ENCODE measurements around the gene LRRN3. TPM values are rescaled to one million over a fixed set of nuclear protein-coding genes. Genes with fewer than 3 reads are reported as not detected.

Gene LRRN3
- polyA plus RNA-seq, 3 donors, result 0.28 to 1.8 (median 1.7) TPM

DNA sequence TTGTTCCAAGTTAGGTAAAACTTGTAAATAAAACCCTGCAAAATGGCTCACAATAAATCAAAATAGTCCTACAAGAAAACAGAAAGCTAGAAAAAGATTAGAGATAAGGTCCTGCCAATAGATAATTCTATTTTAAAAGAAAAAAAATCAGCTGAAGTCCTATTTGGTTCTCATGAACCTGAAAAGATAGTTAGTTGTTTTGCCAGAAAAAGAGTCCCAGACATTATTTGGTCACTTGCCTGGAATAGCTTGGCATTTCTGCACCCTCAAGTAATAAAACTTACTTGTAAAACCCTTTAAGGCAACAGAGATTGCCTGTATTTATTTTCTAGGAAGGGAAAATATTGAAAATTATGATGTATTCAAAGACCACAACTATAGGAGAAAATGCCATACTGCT is 47.7 kb downstream of the LRRN3 start:
- H3K27ac ChIP-seq (ENCODE audit: low read depth, low read length), result no peak overlapping the region

DNA sequence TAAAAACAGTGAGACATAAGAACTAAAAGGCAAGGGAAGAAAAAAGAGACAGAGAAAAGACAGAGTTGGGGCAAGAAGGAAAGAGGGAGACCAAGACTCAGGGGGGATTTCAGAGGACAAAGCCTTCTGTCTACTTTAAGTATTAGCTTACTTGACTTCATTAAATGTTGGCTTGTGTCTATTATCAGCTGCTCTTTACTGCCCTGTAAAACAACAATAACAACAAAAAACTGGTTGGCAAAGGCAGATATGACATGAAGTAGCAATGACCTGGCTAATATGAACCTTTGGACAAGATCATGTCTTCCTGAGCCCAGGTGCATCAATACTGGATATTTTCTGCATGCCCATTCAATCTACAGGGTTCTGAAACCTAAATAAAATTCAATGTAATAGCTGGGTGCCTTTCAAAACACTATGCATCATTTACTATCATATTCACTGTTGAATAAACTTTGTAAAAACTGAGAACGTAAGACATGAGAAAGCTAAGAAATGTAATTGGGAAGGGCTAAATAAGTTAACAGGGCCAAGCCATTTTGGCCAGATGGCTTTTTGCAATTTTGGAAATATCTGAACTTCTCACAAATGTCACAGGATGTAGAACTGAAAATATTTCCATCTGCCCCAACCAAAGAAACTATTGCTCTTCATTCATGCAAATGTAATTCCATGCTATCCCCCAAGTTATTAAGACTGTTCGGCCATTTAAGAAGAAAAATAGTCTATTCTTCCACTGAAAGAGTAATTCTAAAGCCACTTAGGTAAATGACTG is 49.4 kb downstream of the LRRN3 start:
- H3K27ac ChIP-seq (ENCODE audit: low read depth, low read length), result no peak overlapping the region
- 81 to 91% (median 90%) methylated on average over 2 of the region's 2 CpGs for WGBS, 3 donors

DNA sequence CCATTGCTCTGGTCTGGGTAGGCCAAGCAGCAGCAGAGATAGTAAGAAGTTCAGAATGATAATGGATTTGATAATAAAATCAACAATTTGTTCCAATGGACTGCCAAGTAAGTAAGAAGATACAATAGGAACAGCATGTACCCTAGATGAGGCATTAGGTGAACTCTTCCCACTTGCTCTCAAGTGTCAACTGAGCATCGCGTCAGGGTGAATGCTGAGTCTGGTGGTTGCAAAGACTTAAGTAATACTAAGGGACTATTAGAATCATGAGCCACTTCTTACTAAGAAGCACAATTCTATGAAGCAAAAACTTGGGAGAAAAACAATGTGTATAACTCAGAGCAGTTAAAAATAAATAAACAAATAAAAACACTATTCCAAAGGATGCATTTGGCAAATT is 54.5 kb downstream of the LRRN3 start:
- no peak overlapping the region for H3K27ac ChIP-seq (ENCODE audit: low read depth, low read length)
- WGBS, 3 donors, result 76 to 100% (median 97%) methylated on average over 2 of the region's 2 CpGs

DNA sequence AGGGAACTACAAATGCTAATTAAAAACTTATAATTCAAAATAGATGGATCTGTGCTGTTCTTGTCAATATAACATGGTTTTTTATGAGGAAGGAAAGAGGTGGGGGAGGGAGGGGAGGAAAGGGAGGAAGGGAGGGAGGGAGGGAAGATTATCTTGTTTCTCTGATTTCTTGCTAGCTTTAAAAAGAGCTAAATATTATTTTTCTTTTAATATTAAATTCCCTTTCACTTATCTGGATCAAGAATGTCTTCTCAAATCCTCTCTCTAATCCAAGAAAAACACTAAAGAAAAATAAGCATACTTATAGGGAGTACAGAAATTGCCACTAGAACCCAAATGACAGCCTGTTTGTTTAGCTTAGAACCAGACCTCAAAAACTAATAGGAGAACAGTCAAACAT is 55.2 kb downstream of the LRRN3 start:
- H3K27ac ChIP-seq (ENCODE audit: low read depth, low read length), result no peak overlapping the region

DNA sequence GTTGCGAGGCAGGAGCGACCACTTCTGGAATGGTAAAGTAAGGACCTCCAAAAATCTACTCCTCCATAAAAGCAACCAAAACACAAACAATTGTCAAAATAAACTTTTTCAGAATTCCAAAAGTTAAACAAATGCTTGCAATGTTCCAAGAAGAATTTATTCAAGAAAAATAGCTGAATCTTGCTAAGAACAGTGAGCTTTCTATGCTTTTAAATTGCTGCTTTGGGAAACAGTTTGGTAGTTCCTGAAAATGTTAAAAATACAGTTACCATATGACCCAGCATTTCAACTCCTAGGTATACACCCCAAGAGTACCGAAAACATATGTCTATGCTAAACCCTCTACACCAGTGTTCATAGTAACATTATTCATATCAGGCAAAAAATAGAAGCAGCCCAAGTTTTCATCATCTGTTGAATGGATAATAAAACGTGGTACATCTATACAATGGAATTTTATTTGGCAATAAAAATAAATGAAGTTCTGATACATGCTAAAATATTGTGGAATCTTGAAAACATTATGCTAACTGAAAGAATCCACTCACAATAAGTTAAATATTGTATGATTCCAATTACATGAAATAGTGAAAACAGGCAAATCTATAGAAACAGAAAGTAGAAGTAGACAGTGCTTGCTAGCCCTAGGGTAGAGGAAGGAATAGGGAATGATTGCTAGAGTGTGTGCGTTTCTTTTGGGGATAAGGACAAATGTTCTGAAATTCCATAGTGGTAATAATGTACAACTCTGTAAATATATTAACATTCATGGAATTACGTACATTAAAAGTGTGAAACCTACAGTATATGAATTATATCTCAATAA is 57.0 kb downstream of the LRRN3 start:
- 85 to 92% (median 92%) methylated on average over 6 of the region's 6 CpGs for WGBS, 3 donors
- H3K27ac ChIP-seq (ENCODE audit: low read depth, low read length), result no peak overlapping the region

DNA sequence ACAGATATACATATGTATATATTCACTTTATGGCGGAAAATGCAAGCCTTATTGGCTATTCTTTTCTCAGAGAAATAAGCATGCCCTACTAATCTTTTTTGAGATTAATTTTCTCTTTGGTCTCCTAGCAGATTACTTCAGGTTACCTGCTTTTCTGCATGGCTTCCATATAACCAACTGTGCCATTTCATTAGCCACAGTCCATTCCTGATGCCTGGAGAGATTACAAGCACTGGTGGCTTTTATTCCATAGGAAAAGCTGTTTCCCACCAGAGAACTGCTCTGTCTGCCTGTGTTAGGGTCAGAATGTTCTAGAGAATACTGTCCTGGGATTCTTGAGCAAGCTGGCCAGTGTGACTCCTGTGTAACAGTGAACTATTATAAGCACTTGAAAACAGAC is 59.8 kb downstream of the LRRN3 start:
- no peak overlapping the region for H3K27ac ChIP-seq (ENCODE audit: low read depth, low read length)
- WGBS, 3 donors, result 89 to 99% (median 97%) methylated on average over 1 of the region's 1 CpG

DNA sequence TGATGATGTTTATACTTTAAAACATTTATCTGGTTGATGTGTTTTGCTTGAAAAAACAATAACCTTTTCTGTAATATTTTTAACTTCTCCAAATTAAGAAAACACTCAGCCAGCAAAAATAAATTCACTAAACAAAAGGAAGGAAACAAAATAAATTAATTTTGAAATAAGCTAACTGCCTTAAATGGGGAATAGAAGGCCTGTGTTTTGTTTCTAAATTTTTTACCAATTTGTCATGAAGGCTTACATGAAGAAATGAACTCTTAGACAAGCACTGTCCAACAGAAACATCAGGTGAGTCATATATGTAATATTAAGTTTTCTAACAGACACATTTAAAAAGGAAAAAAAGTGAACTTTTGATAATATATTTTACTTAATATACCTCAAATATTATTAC is 68.5 kb downstream of the LRRN3 start:
- no peak overlapping the region for H3K27ac ChIP-seq (ENCODE audit: low read depth, low read length)

DNA sequence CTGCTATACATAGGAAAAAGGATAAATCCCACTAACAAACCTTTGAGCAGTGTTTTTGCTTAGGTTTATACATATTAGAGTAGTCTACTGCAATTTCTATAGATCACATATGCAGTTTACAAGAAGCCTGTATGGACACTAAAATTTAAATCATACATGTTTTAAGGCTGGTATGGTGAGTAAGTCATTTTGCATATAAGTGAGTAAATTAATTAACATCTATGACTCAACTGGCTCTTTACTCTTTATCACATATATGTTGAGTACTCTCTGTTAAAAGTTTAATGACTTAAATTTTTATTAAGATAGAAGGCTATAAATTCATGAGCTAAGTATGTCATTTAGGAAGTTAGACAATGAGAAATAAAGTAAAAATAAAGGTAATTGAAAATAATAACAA is 69.4 kb downstream of the LRRN3 start:
- H3K27ac ChIP-seq (ENCODE audit: low read depth, low read length), result no peak overlapping the region

DNA sequence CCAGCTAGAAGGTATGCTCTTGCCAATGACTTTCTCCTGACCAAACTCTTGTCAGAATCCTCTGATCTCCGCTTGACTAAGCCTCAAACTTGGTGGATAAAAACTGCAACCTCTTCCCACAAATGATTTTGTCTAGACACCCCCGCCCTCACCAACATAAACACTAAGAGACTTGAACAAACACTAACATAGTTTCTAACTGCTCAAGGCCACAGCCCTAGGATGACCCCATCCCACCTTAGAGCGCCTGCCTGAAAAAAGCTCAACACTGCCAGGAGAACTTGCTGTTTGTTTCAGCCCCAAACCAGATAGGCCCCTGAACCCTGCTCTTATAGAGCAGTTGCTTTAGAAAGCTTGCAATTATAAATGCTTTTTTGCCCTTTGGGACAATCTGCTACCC is 71.8 kb downstream of the LRRN3 start:
- 84 to 96% (median 95%) methylated on average over 3 of the region's 3 CpGs for WGBS, 3 donors
- H3K27ac ChIP-seq (ENCODE audit: low read depth, low read length), result no peak overlapping the region

DNA sequence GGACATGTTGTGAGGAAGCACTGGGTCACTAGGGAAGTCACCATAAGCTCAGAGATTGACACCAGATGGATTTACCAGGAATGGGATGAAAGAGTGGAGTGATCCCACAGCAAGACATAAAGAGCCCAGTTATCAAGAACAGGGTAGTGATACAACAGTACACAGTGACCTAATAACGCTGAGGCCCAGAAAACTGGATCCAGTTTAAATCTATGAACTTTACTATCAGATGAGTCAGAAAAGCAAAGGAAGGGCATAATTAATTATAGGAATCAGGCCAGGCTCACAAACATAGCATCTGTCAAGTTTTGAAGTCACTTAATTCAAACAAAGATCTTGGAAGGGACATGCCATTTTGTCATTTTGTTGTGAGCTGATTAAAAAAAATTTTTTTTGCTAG is 73.5 kb downstream of the LRRN3 start:
- WGBS, 3 donors, result 88 to 94% (median 89%) methylated on average over 1 of the region's 1 CpG
- no peak overlapping the region for H3K27ac ChIP-seq (ENCODE audit: low read depth, low read length)

DNA sequence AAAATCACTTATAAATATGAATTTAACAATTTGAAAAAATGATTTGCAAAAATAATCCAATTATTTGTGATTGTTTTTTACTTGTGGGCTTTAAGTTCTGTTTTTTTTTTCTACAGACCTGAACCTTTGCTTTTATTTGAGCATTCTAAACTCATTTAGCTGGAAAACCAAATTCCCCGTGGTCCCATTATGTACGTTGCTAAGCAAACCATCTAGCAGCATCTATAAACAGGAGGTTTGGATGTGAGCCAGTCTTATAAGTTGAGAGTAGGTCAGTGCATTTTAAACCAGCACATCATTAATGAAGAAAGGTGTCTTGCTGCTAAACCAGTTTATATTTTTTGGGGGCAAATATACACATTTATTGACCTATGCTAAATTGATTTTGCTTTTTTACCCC is 77.3 kb downstream of the LRRN3 start:
- no peak overlapping the region for H3K27ac ChIP-seq (ENCODE audit: low read depth, low read length)
- 46 to 73% (median 60%) methylated on average over 2 of the region's 2 CpGs for WGBS, 3 donors

DNA sequence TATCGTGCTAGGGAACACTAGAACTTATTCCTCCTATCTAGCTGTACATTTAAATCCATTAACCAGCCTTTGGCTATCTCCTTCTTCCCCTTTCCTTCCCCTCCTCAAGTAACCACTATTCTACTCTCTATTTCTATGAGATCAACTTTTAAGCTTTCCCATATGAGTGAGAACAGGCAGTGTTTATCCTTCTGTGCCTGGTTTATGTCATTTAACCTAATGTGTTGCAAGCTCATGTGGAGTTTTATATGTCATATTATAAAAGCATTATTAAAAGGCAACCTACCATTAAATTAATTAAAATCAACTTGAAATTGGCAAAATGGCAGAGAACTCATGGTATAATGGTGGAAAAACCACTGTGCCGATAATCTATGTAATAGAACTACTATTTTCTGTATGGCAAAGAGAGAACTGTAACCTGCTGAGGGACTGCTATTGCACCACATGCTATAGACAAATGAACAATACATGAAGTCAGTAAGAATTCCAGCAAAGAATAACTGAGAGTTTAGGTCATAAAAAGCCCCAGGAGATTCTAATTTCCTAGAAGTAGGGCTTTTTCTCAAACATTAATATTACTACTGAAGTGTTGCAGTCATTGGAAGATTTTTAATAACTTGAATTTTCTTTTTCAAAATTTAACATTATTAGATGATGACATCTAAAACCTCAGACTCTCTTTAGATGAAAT is 81.8 kb downstream of the LRRN3 start:
- WGBS, 3 donors, result 79 to 93% (median 93%) methylated on average over 2 of the region's 2 CpGs
- no peak overlapping the region for H3K27ac ChIP-seq (ENCODE audit: low read depth, low read length)

DNA sequence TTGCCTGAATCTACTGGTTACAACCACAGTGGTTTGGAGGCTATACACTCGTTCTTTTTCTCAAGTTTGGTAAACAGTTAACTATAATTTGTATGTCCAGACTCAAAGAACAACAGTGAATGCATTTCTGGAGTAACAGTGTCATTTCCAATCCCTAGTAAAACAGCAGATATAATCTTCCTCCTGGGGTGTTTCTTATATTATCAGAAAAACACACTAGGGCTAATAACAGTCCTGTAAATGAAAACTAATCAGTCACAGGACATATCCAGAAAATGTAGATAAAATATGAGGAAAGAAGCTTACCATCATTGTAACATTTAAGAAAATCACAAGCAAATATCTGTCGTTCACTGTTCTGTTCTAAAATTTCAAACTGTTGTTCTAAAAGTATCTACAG is 82.6 kb downstream of the LRRN3 start:
- WGBS, 3 donors, result 90 to 92% (median 90%) methylated on average over 2 of the region's 2 CpGs

DNA sequence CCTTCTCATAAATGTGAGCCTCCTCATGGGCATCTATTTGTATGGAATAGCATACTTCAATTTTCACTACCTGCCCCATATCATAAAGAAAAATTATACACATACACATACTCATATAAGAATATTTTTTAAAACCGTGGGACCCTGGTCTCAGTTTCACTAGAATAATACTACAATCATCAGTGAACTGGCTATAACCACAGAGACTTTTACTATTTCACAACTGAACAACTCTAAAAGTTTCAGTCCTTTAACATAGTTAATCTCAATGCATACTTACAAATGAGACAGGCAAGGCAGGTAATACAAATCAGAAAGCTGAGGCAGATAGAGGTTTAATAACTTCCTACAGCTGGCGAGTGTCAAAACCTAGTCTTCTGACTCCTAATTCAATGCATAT is 83.1 kb downstream of the LRRN3 start:
- H3K27ac ChIP-seq (ENCODE audit: low read depth, low read length), result no peak overlapping the region
- 75 to 88% (median 84%) methylated on average over 2 of the region's 2 CpGs for WGBS, 3 donors

More for the DNA sequence above, 82.6 kb downstream of the LRRN3 start:
- no peak overlapping the region for H3K27ac ChIP-seq (ENCODE audit: low read depth, low read length)

DNA sequence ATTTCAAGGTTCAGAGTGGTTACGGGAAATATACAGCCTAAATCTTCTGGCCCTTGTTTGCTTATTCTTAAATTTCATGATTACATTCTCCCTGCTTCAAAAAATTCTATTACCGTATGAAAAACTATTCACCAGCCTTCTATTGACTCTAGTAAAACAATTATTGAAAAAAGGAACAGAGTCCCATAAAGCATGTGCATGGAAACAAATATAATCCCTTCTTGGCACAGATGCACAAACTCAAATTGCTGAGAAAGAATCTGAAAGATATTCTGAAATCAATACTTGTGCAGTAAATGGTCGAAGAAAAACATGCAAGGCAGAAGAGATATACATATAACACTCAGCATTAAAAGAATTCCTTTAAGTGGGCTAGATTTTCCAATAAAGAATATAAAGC is 83.6 kb downstream of the LRRN3 start:
- 29 to 88% (median 79%) methylated on average over 3 of the region's 3 CpGs for WGBS, 3 donors
- no peak overlapping the region for H3K27ac ChIP-seq (ENCODE audit: low read depth, low read length)
